GM12873 (cell line): ENCODE results near the gene SARDH.

ENCODE experiments used
- CTCF ChIP-seq: IDR thresholded peaks from 2 replicates; pipeline ENCODE4 v1.5.1; 2012; ENCODE audit warnings: low read depth, mild to moderate bottlenecking, moderate library complexity, low read length, control low read depth; ENCODE audit not compliant: insufficient read depth; ENCODE audit errors: missing control alignments

The SARDH gene

DNA sequence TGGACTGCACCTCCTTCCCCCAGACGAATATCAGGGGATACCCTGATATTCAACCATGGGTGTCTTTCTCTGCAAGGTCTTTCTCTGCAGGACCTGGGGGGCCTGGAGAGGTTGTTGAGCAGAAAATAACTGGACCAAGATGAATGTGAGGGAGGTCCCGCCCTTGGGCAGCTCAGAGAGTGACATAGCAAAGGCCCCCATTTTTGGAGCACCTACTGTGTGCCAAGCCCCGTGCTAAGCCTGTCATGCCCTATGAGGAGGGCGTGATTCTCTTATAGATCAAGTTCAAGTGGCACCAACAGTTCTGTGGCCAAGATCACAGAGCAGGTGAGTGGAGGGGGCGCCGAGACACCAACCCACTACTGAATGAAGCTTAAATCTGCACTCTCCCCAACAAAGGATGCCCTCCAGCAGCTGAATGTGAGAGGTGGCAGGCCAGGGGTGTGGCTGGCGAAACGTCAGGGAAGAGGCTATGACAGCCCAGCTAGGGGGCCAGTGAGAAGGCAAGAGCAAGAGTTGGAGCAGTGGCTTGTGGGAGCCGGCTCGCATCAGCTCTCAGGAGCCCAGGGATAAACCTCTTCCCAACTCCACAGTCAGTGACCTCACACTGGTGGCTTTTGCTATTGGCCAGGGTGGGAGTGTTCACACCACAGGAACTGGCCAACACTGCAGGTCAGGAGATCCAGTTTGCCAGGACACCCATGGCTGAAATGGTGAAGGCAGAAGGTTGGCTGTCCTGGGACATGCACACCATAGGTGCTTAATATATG is 5.3 kb downstream of the SARDH start:
- no peak for TF ChIP-seq CTCF

DNA sequence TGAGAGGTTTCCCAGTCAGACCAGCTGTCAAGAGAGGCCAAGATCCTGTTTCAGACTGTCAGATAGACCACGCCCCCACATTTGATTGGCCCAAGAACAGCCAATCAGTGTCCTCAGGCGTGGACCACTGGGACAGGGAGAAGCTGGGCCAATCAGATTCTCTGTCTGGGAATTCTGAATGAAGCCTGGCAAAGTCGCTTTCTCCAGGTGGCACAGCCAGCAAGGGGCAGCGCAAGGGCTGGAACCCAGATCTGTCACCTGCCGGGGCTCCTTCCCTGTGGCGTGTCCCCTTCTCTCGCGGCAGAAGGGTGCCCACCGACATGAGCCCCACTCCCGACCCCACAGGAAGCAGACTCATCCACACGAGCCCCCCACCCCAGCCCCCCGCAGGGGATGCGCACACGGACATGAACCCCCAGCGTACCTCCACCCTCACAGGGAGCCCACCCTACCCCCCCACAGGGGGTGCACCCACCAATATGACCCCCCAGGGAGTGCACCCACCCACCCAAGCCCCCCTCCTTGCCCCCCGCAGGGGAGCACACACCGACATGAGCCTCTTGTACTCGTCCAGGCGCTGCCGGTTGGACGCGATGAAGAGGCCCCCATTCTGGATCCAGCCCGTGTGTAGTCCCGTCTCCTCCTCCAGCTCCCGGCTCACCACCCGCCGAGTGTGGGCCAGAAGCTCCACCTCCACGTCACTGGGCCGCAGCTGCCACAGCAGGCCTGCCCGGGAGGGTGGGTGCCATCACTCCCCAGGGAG is 6.1 kb downstream of the SARDH start:
- TF ChIP-seq CTCF: no peak

DNA sequence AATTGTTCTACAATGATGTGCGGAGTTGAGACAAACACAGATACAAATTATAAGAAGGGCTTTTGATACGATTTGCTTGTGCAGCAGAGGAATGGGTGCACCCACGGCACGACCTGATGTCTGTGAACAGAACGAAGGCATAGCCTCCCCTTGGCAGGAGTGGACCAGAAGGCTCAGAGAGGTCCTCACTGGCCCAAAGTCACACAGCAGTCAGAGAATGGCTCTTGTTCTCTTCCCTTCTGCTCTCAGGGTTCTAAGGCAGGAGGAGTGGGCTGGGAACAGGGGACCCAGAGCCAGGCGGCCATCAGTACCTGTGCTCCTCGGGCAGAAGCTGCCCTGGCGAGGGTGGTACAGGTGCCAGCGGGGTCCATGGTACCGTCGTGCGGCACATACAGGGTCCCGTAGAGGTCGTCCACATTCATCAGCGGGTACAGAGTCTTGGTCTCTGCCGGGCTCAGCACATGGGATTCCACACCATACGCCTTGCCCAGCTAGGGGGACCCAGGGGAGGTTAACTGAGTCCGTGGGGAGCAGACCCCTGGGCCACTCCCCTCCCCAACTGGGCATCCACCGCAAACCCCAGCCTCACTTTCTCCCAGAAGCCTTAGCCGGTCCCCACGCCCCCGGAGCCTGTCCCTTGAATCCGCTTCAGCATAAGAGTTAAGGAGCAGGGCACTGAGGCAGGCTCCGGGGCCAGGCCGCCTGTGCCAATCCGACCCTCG is 7.0 kb downstream of the SARDH start:
- TF ChIP-seq CTCF: no peak

- no peak for TF ChIP-seq CTCF
Measured at GRCh38 chr9:133729617-133730281, 8.4 kb downstream of the SARDH start.

DNA sequence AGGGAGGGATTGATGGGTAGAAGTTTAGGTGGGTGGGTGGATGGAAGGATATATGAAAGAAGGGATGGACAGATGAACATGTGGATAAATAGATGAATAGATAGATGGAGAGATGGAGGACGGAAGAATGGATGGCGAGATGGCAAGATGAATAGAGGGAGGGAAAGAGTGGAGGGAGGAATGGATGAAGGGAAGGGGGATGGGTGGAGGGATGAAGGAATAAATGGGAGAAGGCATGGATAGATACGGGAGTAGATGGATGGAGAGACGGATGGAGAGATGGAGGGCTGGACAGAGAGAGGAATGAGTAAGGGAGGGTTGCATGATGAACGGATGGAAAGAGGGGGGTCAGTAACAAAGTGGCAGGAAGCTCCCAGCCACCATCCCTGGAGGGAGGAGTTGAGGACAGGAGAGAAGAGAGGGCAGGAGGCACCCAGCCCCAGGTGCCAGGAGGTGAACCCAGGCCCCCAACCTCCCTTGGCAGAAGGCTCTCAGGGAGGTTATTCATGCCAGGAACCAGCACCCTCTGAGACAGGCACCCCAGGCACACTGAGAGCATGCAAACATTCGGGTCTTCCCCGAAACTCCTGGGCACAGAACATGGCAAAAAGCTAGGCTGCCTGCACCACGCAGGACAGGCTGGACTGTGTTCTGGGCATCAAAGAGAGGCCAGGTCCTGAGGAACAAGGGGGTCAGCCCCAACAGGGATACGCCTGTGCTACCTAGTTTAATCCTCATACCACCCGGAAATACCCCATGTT is 9.1 kb downstream of the SARDH start:
- no peak for TF ChIP-seq CTCF

DNA sequence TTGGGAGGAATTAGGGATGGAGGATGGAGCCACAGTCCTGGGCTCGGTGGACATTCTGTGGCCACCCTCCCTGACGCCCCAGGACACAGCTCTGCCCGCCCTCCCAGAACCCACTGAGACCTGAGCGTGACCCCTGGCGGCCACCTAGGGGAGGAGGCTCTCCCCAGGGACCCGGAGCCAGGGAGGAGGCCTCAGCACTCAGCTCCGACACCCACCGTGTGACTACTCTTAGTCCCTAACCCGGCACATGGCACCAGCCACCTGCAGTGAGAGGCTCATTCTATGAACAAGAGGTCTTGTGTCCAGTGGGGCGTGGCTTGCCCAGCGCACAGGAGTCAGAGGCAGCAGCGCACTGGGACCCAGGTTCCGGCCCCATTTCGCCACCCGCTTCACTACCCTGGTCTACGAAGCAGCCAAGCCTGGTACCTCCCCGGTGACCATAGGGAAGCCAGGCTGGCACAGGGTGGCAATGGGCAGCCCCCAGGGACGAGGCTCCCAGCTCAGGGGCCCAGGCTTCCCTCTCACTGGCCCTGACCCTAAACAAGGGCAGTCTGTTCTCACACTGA is 10.2 kb downstream of the SARDH start:
- no peak for TF ChIP-seq CTCF
